ENCODE data around the gene IKZF2.

Gene IKZF2

DNA sequence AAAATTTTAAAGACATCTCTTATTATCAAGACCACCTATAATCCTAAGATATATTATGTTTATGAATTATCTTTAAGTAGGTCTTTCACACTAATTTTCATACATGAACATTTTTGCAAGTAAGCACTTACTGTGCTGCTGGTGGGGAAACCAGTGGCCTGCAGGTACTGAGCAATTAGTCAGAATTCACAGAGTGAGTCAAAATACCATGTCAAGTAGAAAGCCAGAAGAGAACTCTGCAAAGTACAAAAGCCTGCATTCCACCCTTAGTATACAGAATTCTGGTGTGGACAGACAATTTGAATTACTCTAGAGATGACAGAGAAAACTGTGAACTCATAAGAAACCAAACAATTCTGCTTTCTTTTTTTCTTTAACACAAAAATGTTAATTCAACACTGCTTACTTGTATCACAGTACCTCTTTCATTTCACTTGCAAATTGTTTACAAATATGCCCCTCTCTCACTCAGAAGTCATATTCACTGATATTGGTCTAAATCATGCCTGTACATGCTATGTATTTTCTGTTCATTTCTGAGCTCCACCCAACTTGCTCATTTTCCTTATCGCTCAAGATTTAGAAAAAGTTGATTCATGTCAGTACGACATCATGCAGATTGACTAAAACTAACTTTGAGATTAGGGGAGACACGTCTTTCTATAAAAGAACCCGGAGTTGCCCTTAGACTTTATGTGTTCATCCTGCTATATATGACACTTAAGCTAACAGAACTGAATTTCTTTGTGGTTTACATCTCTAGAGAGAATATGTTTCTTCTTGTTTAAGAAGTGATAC is 182.9 kb downstream of the IKZF2 start:
- no peak overlapping the region for H3K4me3 ChIP-seq (ENCODE audit: low read depth, low read length)

DNA sequence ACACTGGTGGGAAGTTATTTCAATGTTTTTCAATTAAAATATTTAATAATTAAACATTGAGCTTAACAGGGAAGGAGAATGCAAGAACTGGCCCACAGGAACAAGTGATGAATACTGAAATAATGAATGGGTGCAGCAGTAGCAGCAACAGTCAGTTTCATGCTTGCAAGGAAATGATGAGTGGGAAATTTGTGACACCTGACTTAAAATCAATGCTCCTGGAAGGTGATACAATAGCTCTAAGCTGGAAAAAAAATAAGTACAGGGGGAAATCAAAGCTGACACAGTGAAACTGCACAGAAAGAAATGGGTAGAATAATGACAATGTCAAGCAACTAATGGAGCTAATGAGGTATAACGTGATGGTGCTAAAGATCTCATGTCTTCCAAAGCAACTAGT is 184.5 kb downstream of the IKZF2 start:
- no peak overlapping the region for H3K4me3 ChIP-seq (ENCODE audit: low read depth, low read length)

DNA sequence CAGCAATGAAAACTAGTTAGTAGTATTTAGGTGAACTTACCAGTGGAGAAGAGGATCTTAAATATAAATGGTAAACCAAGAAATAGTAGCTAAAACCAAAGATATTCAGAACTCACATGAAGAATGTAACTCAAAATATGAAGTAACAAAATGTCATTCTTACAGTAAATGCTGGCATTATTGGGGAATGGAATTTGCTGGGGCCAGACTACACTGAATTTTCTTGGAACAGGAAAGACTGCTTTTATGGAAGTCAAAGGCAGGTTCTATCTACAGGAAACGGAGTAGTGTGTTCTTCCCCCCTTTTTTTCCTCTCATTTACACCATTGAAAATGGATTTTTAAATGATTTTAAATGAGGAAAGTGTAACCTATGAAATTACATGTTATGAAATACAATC is 188.7 kb downstream of the IKZF2 start:
- H3K4me3 ChIP-seq (ENCODE audit: low read depth, low read length) = no peak overlapping the region

DNA sequence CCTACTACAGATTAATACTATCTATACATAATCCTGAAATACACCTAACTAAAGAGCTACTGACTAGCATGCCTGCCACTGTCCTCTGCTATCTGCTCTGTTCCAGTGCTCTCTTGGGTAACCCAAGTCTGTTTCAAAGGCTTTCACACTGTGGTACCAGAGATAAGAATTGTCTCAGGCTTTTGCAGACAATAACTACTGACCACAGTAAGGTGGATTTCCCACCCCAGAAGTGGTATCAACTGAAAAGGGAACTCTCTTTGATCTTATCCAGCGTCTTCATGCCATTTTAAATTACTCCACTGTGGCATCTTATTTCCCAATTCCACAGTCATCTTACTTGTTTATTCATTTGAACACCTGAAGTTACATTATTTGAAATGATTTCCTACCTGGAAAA is 190.2 kb downstream of the IKZF2 start:
- H3K4me3 ChIP-seq (ENCODE audit: low read depth, low read length) = no peak overlapping the region

DNA sequence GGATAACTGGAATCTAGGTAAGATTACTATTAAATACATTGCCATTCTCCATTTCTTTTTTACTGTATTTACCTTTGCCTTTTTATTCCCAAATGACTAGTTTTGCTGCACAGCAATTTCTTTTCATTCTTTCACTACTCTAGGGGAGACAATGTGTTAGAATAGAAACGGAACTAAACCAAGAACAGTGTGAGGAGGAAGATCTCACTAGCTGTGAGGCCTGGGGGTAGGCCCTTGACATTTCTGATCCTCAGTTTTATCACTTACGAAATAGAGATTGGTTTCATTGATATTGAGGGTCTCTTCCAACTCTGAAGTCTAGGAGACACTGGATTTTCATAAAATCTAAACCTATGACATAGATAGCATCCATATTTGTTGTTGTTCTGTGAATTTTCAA is 191.1 kb downstream of the IKZF2 start:
- no peak overlapping the region for H3K4me3 ChIP-seq (ENCODE audit: low read depth, low read length)

DNA sequence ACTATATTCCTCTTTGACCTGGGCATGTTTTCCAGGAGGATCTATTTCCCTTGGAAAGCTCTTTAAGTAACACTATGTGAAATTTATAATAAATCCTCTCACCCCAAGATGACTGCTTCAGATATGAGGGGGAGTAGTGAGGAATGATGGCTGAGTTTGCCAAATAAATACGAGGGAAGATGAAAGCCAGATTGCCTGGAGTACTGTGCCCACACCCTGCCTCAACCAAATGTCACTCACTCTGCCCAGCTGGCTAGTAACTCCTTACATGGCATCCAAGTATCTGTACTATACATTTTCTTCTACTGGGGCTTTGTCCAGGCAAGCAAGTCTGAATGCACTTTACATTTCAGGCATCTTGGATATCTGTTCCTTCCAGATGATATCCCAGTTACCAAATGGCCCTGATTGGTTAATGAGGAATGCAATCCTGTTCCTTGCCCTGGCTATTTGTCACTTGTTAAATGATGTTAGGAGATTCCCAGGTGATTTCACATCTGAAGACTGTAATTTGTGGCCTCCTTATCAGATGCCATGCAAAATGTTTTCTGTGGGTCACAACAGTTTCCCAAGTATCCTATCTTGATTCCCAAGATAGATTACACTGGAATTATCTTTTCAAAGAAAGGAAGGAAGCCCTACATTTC is 191.8 kb downstream of the IKZF2 start:
- no peak overlapping the region for H3K4me3 ChIP-seq (ENCODE audit: low read depth, low read length)

DNA sequence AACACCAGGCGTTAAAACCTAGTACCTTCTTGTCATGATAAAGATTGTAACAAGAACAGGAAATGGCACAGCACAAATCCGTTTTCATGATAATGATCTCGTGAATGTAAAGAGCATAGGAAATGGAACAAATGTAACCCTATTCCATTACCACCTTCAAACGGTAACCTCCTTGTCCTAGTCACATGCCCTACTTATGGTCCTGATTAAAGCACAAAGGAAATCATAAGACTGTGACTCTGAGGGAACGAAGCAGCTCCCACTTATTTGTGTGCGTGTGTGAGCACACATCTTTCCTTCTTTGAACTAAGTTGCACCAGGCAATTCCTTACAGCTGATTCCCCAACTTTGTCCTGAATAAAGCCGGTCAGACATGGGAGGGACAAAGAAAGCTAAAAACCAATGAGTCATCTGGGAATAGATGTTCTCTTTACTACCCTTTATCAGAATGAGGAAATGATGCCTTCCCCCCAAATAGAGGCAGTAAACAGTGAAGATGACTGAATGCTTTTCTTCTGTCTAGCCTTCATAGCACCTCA is 192.6 kb downstream of the IKZF2 start:
- H3K4me3 ChIP-seq (ENCODE audit: low read depth, low read length) = no peak overlapping the region

DNA sequence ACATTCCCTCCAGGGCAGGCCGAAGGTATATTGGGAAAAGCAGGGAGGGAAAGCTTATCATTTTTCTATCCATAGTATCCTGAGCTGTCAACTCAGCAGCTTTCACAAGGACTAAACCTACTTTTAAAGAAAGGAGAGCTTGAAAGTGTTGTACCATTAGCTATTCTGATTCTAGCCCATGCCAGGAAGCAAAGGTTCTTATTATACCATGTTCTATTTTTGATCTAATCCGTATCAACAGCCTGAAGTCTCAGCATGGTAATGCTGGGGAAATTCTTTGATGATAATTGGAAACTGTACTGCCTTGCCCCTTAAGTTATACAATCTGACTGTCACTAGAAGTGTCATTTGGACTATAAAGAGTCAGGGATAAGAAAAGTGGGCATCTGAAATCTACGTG is 193.3 kb downstream of the IKZF2 start:
- no peak overlapping the region for H3K4me3 ChIP-seq (ENCODE audit: low read depth, low read length)

DNA sequence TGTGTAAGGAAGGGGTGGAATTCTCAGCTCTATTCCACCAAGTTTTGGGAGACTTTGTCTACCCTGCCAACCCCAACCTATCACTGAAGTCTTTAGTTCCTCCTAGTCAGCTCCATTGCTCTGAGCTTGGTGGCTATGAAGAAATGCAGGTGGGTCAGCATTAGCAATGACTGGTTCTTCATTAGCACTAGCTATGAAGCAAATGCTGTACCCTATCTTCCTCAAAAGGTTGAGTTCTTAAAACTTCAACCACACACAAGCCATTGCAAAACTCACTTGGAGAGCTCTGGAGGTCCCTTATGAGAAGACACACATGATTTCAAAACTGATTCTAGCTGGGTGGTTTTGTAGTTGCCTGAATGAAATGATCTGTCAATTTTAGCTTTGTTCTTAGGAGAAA is 193.8 kb downstream of the IKZF2 start:
- H3K4me3 ChIP-seq (ENCODE audit: low read depth, low read length) = no peak overlapping the region

DNA sequence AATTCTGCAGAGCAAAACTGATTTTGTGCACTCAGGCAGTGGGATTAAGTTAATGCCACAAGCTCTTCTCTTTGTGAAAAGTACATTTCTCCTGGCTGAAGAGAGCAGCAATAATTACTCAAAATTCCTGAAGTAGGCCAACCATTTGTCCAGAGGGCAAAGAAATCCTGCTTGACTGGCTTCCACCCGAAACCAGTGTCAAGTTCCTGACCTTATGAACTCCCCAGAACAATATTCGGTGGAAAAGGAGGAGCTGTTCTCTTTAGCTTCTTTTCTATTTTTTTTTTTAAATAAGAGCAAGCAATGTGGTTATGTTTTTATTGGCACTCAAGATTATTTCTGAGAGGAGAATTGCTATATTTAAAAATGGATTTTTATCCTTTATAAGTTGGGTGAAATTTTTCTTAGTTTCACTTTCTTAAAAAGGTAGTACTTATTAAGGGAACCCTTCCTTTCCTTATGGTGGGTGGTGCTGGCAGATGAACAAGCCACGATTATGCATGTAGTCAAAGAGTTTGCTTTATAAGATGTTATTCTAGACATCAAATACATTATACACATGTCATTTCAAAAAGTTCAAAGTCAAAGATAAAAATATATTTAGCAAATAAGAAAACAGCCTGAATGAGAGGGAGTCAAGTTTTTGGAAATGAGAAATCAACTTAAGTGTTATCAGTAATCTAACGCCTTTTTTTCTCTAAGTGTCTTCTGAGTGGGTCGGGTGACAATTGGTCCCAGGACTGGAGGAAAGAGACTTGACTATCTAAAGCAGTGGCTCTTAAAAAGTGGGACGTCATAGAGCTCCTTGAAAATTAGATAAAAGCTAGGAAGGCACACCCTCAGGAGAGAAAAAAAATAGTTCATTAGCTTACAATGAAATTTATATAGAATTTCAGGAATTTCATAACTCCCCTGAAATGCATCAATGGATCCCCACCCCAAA is 194.5 kb downstream of the IKZF2 start:
- H3K4me3 ChIP-seq (ENCODE audit: low read depth, low read length) = no peak overlapping the region

DNA sequence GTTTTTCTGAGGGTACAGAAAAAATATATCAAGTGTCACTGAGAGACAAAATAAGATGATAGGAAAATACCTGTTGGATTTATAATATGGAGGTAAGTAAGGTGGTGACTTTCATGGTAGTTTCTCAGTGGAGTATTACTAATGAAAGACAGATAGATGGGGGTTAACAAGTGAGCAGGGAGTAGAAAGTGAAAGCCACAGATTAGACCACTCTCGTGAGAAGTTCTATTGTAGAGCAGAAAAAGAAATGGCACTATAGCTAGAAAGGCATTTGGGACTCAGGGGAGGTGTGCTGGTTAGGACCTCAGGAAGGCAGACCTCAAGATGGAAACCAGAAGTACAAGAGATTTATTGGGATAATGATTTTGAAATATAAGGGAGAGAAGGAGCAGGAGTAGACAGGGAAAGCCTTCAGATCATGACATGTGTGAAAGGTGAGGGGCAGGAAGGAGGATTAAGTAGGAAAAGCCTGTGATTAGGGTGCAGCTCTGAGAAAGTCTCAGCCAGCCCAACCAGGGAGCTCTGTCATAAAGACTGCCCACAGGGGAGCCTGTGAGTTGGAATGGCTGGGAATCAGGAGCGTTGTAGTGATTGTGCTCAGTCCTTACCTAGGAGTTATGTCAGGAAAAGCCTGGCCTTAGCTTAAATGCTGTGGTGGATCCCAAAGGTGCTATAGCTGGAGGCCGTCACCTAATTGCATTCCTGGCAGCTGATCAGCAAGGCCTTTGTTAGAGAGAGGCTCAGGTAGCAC is 198.1 kb downstream of the IKZF2 start:
- H3K4me3 ChIP-seq (ENCODE audit: low read depth, low read length) = no peak overlapping the region

DNA sequence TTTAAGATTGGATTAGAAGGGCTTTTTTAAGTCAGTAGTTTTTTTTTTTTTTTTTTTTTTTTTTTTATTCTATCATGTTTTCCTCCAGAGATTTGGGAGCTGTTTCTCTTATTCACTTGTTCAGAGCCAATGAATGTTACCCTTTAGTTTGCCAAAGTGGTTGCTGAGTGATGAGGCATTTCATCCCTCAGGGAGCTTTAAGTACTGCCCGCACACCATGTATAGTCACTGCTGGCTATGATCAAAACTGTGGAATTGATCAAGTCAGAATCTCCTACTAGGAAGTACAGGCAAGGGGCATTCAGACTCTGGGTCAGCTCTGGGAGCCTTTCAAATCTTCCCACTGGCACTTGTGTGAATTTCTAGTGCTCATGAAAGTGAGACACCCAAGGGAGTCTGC is 201.6 kb downstream of the IKZF2 start:
- no peak overlapping the region for H3K4me3 ChIP-seq (ENCODE audit: low read depth, low read length)
